Keratinocyte (primary cell): ENCODE data around the gene TNPO3. TPM values are rescaled to one million over a fixed set of nuclear protein-coding genes. Genes with fewer than 3 reads are reported as not detected.

Experiments used
- DNase-seq: peaks from one replicate; pipeline ENCODE4 v3.0.0-alpha.2; 2011; ENCODE audit warnings: low read depth, missing footprints, low spot score
- FAIRE-seq: peaks from 2 replicates; lab custom pipeline; 2011; peaks lifted over from hg19 to GRCh38; lab: Jason Lieb, UNC
- H2AFZ ChIP-seq: 2 replicates; pipeline ENCODE4 v1.6.0; 2012; ENCODE audit warnings: low read length, control low read depth, inconsistent platforms; ENCODE audit not compliant: control insufficient read depth
- H3K27ac ChIP-seq: 2 replicates; pipeline ENCODE4 v1.5.1; 2011; ENCODE audit warnings: low read length; ENCODE audit not compliant: control insufficient read depth, insufficient read depth
- H3K27me3 ChIP-seq: 3 replicates; pipeline ENCODE4 v1.6.0; 2011; ENCODE audit warnings: low read length; ENCODE audit not compliant: control insufficient read depth, insufficient read depth; ENCODE audit errors: extremely low read depth
- H3K36me3 ChIP-seq, 2 experiments: 2 replicates in 1 of 2; 3 replicates in 1 of 2; pipeline ENCODE4 v1.5.1; 2011; ENCODE audit warnings: low read length in 2 of 2, mild to moderate bottlenecking in 1 of 2; ENCODE audit not compliant: control insufficient read depth in 2 of 2, insufficient read depth in 2 of 2; ENCODE audit errors: extremely low read depth in 1 of 2
- H3K4me1 ChIP-seq: 3 replicates; pipeline ENCODE4 v1.5.1; 2011; ENCODE audit warnings: low read length; ENCODE audit not compliant: control insufficient read depth, insufficient read depth; ENCODE audit errors: extremely low read depth
- H3K4me2 ChIP-seq: 3 replicates; pipeline ENCODE4 v1.6.0; 2011; ENCODE audit warnings: low read depth, low read length; ENCODE audit not compliant: control insufficient read depth, insufficient read depth; ENCODE audit errors: extremely low read depth
- H3K4me3 ChIP-seq, 3 experiments: fragments of 200-600 bp in 1 of 3; sonication (generic) in 1 of 3; 2 replicates in 2 of 3; 3 replicates in 1 of 3; pipeline ENCODE4 v1.5.1; 2011 to 2016; ENCODE audit warnings: low read length in 3 of 3, mild to moderate bottlenecking in 3 of 3, control low read depth in 2 of 3, inconsistent platforms in 1 of 3, low read depth in 1 of 3, mixed read lengths in 1 of 3, mixed run types in 1 of 3, moderate library complexity in 1 of 3; ENCODE audit not compliant: control insufficient read depth in 2 of 3, insufficient read depth in 2 of 3; ENCODE audit errors: extremely low read depth in 1 of 3
- H3K79me2 ChIP-seq: 2 replicates; pipeline ENCODE4 v1.6.0; 2012; ENCODE audit warnings: low read length; ENCODE audit not compliant: control insufficient read depth, insufficient read depth
- H3K9ac ChIP-seq: 3 replicates; pipeline ENCODE4 v1.6.0; 2011; ENCODE audit warnings: low read length; ENCODE audit not compliant: control insufficient read depth, insufficient read depth; ENCODE audit errors: extremely low read depth
- H3K9me1 ChIP-seq: 3 replicates; pipeline ENCODE4 v1.6.0; 2011; ENCODE audit warnings: low read length; ENCODE audit not compliant: control insufficient read depth, insufficient read depth; ENCODE audit errors: extremely low read depth
- H3K9me3 ChIP-seq: 2 replicates; pipeline ENCODE4 v1.5.1; 2012; ENCODE audit warnings: low read depth, low read length; ENCODE audit not compliant: control insufficient read depth
- H4K20me1 ChIP-seq: 3 replicates; pipeline ENCODE4 v1.6.0; 2011; ENCODE audit warnings: low read length; ENCODE audit not compliant: control insufficient read depth, insufficient read depth; ENCODE audit errors: extremely low read depth
- EZH2 ChIP-seq: IDR thresholded peaks from one replicate; pipeline ENCODE4 v1.6.1; 2012; ENCODE audit warnings: inconsistent platforms, mild to moderate bottlenecking, low read length, moderate library complexity
- dilution Hi-C: fragments of 300-500 bp; cut with MboI; formaldehyde crosslinking; loops from one replicate; pipeline ENCODE4 v1.7.0; 2020; ENCODE audit warnings: low sequenced_read_pairs; ENCODE audit not compliant: extremely low pct_ligation_motif_present
- polyA plus RNA-seq, 5 experiments: library from polyadenylated mRNA; depleted of rRNA in 3 of 5; stranded (reverse) in 3 of 5; stranded (forward) in 1 of 5; unstranded in 1 of 5; fragments of >200 nt; gene quantifications; 1 replicate in 1 of 5; 2 replicates in 3 of 5; 3 replicates in 1 of 5; pipeline versions ENCODE4 v1.2.1 to v1.2.3, GENCODE V29; 2011 to 2012; ENCODE audit warnings: missing spikeins in 2 of 5, low read depth in 1 of 5, low replicate concordance in 1 of 5
- TF ChIP-seq, protein P1 (sequence below), 3 experiments: IDR thresholded peaks in 1 of 3; conservative IDR thresholded peaks in 1 of 3; optimal IDR thresholded peaks in 1 of 3; 2 replicates in 2 of 3; 3 replicates in 1 of 3; pipeline versions ENCODE3 to v1.5.1; 2011; ENCODE audit warnings: low read length in 3 of 3, mild to moderate bottlenecking in 3 of 3, moderate library complexity in 2 of 3, control low read depth in 1 of 3, inconsistent platforms in 1 of 3; ENCODE audit not compliant: insufficient read depth in 2 of 3; ENCODE audit errors: extremely low read depth in 1 of 3

TNPO3 gene
- polyA plus RNA-seq, 1 donor (not counting 4 experiments of a cell fraction or from before 2014, with no cell fraction given) = 35.1 TPM

DNA sequence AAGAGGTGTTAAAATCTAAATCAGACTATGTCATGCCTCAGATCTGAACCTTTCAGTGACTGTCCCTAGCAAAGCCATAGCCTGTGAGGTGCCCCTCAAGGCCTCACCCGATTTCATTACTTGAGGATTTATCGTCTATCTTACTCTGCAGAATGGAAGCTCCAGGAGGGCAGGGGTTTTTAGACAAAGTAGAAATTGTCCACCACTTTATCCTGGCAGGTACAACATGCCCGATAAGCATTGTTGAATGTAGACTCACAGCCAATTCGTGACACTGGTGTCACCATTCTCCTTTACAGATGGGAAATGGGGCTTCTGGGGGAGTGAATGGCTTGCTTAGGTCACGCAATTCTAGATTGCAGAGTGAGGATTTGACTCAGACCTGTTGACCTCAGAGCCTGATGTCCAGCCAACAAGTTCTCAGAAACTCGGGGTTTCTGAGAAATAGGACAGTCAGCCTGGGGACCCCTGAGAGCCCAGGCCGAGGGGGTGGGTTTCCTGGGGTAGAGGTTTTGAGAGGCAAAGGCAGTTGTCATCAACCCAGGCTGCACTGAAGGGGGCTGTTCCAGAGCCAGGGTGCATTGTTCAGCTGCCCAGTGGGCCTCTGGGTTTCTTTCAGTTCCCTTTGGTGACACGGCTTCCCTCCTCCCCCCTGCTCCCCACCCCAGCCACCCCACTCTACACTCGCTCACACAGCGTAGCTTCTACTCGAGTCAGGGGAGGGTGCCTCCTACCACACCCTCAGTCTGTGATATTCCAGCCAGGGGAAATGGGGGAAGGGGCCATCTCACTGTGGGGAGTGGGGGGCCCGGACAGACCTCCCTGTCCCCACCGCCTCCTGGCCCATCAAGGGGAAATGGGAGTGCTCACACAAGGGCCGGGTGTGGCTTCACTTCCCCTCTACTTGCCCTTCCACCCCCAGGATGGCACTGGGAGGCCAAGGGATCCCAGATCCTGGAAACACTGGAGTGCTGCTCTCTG, 120.3 kb downstream of the TNPO3 start:
- peaks cover 38% of the 10 kb centered on the region for H3K27me3 ChIP-seq
- DNase-seq (no peak), FAIRE-seq (no peak)
- no peak overlapping the region for H3K9ac ChIP-seq
- no peak overlapping the region for H3K4me2 ChIP-seq
- no peak overlapping the region for H2AFZ ChIP-seq
- H3K36me3 ChIP-seq = no peaks in the 10 kb centered on the region
- H3K79me2 ChIP-seq = no peaks in the 10 kb centered on the region
- dilution Hi-C loops = no loop called here
- no peak for TF ChIP-seq EZH2
- TF ChIP-seq, protein P1, sequence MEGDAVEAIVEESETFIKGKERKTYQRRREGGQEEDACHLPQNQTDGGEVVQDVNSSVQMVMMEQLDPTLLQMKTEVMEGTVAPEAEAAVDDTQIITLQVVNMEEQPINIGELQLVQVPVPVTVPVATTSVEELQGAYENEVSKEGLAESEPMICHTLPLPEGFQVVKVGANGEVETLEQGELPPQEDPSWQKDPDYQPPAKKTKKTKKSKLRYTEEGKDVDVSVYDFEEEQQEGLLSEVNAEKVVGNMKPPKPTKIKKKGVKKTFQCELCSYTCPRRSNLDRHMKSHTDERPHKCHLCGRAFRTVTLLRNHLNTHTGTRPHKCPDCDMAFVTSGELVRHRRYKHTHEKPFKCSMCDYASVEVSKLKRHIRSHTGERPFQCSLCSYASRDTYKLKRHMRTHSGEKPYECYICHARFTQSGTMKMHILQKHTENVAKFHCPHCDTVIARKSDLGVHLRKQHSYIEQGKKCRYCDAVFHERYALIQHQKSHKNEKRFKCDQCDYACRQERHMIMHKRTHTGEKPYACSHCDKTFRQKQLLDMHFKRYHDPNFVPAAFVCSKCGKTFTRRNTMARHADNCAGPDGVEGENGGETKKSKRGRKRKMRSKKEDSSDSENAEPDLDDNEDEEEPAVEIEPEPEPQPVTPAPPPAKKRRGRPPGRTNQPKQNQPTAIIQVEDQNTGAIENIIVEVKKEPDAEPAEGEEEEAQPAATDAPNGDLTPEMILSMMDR (optimal IDR thresholded peaks at IDR 0.05 in 1 of 3, IDR thresholded peaks at IDR 0.05 in 1 of 3, conservative IDR thresholded peaks at IDR 0.05 in 1 of 3; ENCODE audit: extremely low read depth in 1 of 3, insufficient read depth in 2 of 3, low read length in 3 of 3) = no peak
- no peak overlapping the region for H3K27ac ChIP-seq
- no peaks in the 10 kb centered on the region for H3K9me3 ChIP-seq
- no peaks in the 10 kb centered on the region for H3K4me1 ChIP-seq
- no peaks in the 10 kb centered on the region for H4K20me1 ChIP-seq
- no peaks in the 10 kb centered on the region for H3K9me1 ChIP-seq
- no peak overlapping the region for H3K4me3 ChIP-seq

DNA sequence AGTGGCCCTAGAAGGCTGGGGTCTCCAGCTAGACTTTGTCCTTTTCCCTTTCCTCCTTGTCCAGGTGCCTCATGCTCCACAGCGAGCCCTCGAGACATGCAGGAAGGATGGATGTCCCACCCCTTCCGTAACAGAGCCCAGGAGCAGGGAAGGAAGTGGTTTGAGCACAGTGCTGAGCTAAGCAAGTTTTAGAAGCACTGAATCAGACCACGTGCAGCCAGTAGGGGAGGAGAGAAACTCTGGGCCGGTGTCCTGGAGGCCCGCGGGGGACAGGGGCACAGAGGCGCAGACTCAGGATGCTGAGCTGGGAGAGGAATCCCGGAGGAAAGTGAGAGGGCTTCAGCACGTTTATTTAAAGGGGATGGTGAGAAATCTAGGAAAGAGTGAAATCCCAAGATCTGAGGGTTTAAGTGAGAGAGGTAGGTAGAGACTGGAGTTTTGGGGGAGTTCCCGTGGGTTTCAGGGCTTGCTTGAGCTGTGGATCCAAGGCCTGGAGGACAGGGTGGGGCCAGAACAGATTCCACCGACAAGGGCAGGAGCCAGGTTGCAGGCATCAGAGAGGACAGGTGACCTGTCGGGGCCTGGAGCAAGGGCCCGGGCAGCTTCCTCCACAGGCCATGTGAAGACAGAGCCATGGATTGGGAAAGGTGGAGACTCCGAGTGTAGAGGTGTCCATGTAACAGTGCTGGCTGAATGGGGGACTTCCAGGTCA, 121.6 kb downstream of the TNPO3 start:
- no peak for FAIRE-seq
- peaks cover 34% of the 10 kb centered on the region for H3K27me3 ChIP-seq
- no peaks in the 10 kb centered on the region for H4K20me1 ChIP-seq
- no peak overlapping the region for H3K4me2 ChIP-seq
- TF ChIP-seq, protein P1 (optimal IDR thresholded peaks at IDR 0.05 in 1 of 3, IDR thresholded peaks at IDR 0.05 in 1 of 3, conservative IDR thresholded peaks at IDR 0.05 in 1 of 3; ENCODE audit: extremely low read depth in 1 of 3, insufficient read depth in 2 of 3, low read length in 3 of 3) = no peak
- TF ChIP-seq EZH2 = no peak
- no peak overlapping the region for H3K9ac ChIP-seq
- no peak overlapping the region for H3K4me3 ChIP-seq
- DNase-seq = no peak
- H3K36me3 ChIP-seq = no peaks in the 10 kb centered on the region
- no peaks in the 10 kb centered on the region for H3K4me1 ChIP-seq
- no peaks in the 10 kb centered on the region for H3K9me1 ChIP-seq
- H3K79me2 ChIP-seq = no peaks in the 10 kb centered on the region
- H3K27ac ChIP-seq = no peak overlapping the region
- no peaks in the 10 kb centered on the region for H3K9me3 ChIP-seq
- dilution Hi-C loops = no loop called here
- no peak overlapping the region for H2AFZ ChIP-seq
